Endodermal cell (in vitro differentiated cells): Measurements from ENCODE around the gene DCAF8L1. TPM values are rescaled to one million over a fixed set of nuclear protein-coding genes. Genes with fewer than 3 reads are reported as not detected.

Experiments used
- DNase-seq: peaks from one replicate; pipeline ENCODE4 v3.0.0-alpha.2; 2017
- H3K27ac ChIP-seq: 2 replicates; pipeline ENCODE4 v1.5.1; 2013; ENCODE audit warnings: mild to moderate bottlenecking, low read depth, low read length, moderate library complexity
- H3K27me3 ChIP-seq: 2 replicates; pipeline ENCODE4 v1.6.1; 2013; ENCODE audit warnings: mild to moderate bottlenecking, low read length, moderate library complexity; ENCODE audit not compliant: insufficient read depth, control insufficient read depth, poor library complexity, severe bottlenecking
- H3K36me3 ChIP-seq: 2 replicates; pipeline ENCODE4 v1.7.0; 2013; ENCODE audit warnings: mild to moderate bottlenecking, low read length, moderate library complexity; ENCODE audit not compliant: control insufficient read depth, insufficient read depth
- H3K4me1 ChIP-seq: one replicate; pipeline ENCODE4 v1.7.0; 2013; ENCODE audit warnings: low read length; ENCODE audit not compliant: control insufficient read depth, insufficient read depth
- H3K4me3 ChIP-seq: 2 replicates; pipeline ENCODE4 v1.5.1; 2013; ENCODE audit warnings: mild to moderate bottlenecking, low read length, moderate library complexity
- H3K9ac ChIP-seq: 2 replicates; pipeline ENCODE4 v1.6.1; 2013; ENCODE audit warnings: mild to moderate bottlenecking, low read length, moderate library complexity; ENCODE audit not compliant: poor library complexity, severe bottlenecking; ENCODE audit errors: extremely low read depth
- H3K9me3 ChIP-seq: 2 replicates; pipeline ENCODE4 v1.6.1; 2013; ENCODE audit warnings: mild to moderate bottlenecking, low read length, moderate library complexity; ENCODE audit not compliant: control insufficient read depth
- H3K27ac Mint-ChIP-seq: 2 replicates; pipeline ENCODE4 v1.8.0; 2020; ENCODE audit warnings: mixed read lengths
- H3K27me3 Mint-ChIP-seq: 2 replicates; pipeline ENCODE4 v1.8.0; 2021; ENCODE audit warnings: mild to moderate bottlenecking, mixed read lengths; ENCODE audit not compliant: insufficient read depth
- H3K36me3 Mint-ChIP-seq: 2 replicates; pipeline ENCODE4 v1.8.0; 2020; ENCODE audit warnings: low read depth, mixed read lengths
- H3K4me1 Mint-ChIP-seq: 2 replicates; pipeline ENCODE4 v1.8.0; 2020; ENCODE audit warnings: mixed read lengths
- H3K4me3 Mint-ChIP-seq: 2 replicates; pipeline ENCODE4 v1.8.0; 2020; ENCODE audit warnings: mild to moderate bottlenecking, moderate library complexity, mixed read lengths
- H3K9me3 Mint-ChIP-seq: 2 replicates; pipeline ENCODE4 v1.8.0; 2020; ENCODE audit warnings: mild to moderate bottlenecking, mixed read lengths
- WGBS, 2 experiments: methylation state at CpG; one replicate each; pipeline versions ENCODE4 v1.1.5 to v1.1.7; 2013; ENCODE audit warnings: missing lambda C conversion rate in 2 of 2, mixed read lengths in 1 of 2; ENCODE audit not compliant: insufficient coverage in 1 of 2, insufficient read length in 1 of 2; 5-methylcytosine and 5-hydroxymethylcytosine counted together
- total RNA-seq, 2 donors: library from RNA; stranded (reverse); fragmentation: NEBNext Ultra II Directional in 1 of 2; extraction: Animal tissue kit (Norgen Biotek cat#: 25700) in 1 of 2; gene quantifications; 2 replicates in 1 of 2; 3 replicates in 1 of 2; pipeline ENCODE4 v1.2.1, GENCODE V29; 2021
- TF ChIP-seq, protein P1 (sequence below): fragments of 200-600 bp; sonication (generic); conservative IDR thresholded peaks from 2 replicates; pipeline ENCODE4 v1.5.0; 2021; ENCODE audit warnings: antibody characterized with exemption, mild to moderate bottlenecking

The DCAF8L1 gene
- total RNA-seq, 2 donors from 2014 or later, result not detected

GRCh38 chrX:27997622-27998021 is 16.4 kb upstream of the DCAF8L1 start:
- no peak overlapping the region for H3K4me3 ChIP-seq
- H3K9ac ChIP-seq, result no peak overlapping the region
- H3K27ac ChIP-seq, result no peak overlapping the region
- no peak for DNase-seq
- H3K4me1 ChIP-seq, result no peaks in the 10 kb centered on the region
- no peaks in the 10 kb centered on the region for H3K9me3 ChIP-seq
- TF ChIP-seq, protein P1, sequence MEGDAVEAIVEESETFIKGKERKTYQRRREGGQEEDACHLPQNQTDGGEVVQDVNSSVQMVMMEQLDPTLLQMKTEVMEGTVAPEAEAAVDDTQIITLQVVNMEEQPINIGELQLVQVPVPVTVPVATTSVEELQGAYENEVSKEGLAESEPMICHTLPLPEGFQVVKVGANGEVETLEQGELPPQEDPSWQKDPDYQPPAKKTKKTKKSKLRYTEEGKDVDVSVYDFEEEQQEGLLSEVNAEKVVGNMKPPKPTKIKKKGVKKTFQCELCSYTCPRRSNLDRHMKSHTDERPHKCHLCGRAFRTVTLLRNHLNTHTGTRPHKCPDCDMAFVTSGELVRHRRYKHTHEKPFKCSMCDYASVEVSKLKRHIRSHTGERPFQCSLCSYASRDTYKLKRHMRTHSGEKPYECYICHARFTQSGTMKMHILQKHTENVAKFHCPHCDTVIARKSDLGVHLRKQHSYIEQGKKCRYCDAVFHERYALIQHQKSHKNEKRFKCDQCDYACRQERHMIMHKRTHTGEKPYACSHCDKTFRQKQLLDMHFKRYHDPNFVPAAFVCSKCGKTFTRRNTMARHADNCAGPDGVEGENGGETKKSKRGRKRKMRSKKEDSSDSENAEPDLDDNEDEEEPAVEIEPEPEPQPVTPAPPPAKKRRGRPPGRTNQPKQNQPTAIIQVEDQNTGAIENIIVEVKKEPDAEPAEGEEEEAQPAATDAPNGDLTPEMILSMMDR, result no peak
- no peak overlapping the region for H3K27ac Mint-ChIP-seq
- no peaks in the 10 kb centered on the region for H3K36me3 Mint-ChIP-seq
- 88% methylated on average over 2 of the region's 2 CpGs; no CpG with 5 or more reads in 1 of the 2 experiments for WGBS, 2 experiments
- H3K27me3 Mint-ChIP-seq, result no peaks in the 10 kb centered on the region
- H3K4me1 Mint-ChIP-seq, result no peaks in the 10 kb centered on the region
- no peaks in the 10 kb centered on the region for H3K36me3 ChIP-seq
- no peak overlapping the region for H3K4me3 Mint-ChIP-seq
- no peaks in the 10 kb centered on the region for H3K27me3 ChIP-seq
- no peaks in the 10 kb centered on the region for H3K9me3 Mint-ChIP-seq

- no peaks in the 10 kb centered on the region for H3K4me1 Mint-ChIP-seq
- DNase-seq, result no peak
- H3K9ac ChIP-seq, result no peak overlapping the region
- H3K27me3 Mint-ChIP-seq, result no peaks in the 10 kb centered on the region
- WGBS, 2 experiments, result 98 to 100% methylated on average over 2 to 3 of the region's 3 CpGs
- no peak overlapping the region for H3K4me3 Mint-ChIP-seq
- no peaks in the 10 kb centered on the region for H3K36me3 Mint-ChIP-seq
- H3K4me1 ChIP-seq, result no peaks in the 10 kb centered on the region
- no peaks in the 10 kb centered on the region for H3K27me3 ChIP-seq
- H3K4me3 ChIP-seq, result no peak overlapping the region
- no peaks in the 10 kb centered on the region for H3K9me3 ChIP-seq
- no peaks in the 10 kb centered on the region for H3K9me3 Mint-ChIP-seq
- H3K27ac Mint-ChIP-seq, result no peak overlapping the region
- H3K36me3 ChIP-seq, result no peaks in the 10 kb centered on the region
- H3K27ac ChIP-seq, result no peak overlapping the region
- TF ChIP-seq, protein P1, result no peak
Measured at GRCh38 chrX:27996132-27996531, 14.9 kb upstream of the DCAF8L1 start.

- TF ChIP-seq, protein P1, result no peak
- H3K27me3 Mint-ChIP-seq, result no peaks in the 10 kb centered on the region
- H3K4me3 ChIP-seq, result no peak overlapping the region
- no peak overlapping the region for H3K4me3 Mint-ChIP-seq
- no peaks in the 10 kb centered on the region for H3K4me1 Mint-ChIP-seq
- H3K4me1 ChIP-seq, result no peaks in the 10 kb centered on the region
- H3K36me3 ChIP-seq, result no peaks in the 10 kb centered on the region
- no peaks in the 10 kb centered on the region for H3K36me3 Mint-ChIP-seq
- no peak for DNase-seq
- no peaks in the 10 kb centered on the region for H3K9me3 ChIP-seq
- no peaks in the 10 kb centered on the region for H3K9me3 Mint-ChIP-seq
- no peak overlapping the region for H3K27ac ChIP-seq
- 100% methylated on average over 2 of the region's 3 CpGs; no CpG with 5 or more reads in 1 of the 2 experiments for WGBS, 2 experiments
- H3K9ac ChIP-seq, result no peak overlapping the region
- H3K27ac Mint-ChIP-seq, result no peak overlapping the region
- no peaks in the 10 kb centered on the region for H3K27me3 ChIP-seq
Measured at GRCh38 chrX:27995611-27996010, 14.4 kb upstream of the DCAF8L1 start.
